ENCODE measurements around the gene SIGLEC12.
A peak's percentile ranks its signal among the peaks of the same experiment; 100 is the strongest.

The SIGLEC12 gene

DNA sequence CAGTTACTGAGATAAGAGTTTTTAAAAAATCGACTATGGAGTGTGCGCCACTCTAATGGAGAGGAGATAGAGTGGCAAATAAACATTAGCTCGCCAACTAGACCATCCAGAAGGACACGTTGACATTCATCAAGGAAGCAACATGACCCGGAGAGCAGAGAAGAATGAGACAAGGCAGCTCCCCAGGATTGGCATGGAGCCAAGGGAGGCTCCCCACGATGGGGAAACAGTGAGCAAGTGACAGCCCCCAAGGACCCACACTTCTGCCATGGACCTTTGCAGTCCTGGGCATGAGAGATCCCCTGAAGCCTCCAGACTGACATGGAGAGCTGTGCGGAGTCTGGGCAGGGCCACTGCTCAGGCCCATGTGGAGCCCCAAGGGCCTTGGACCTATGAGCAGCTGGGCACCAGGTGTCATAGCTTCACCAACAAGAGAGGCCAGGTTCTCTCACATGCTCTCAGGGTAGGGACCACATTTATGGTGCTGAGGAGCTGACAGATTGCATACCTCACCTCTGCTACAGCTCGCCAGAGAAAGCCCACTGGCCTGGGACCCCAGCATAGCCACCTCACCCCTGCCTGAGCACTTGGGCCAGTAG is 23.2 kb upstream of the SIGLEC12 start:
- Histone ChIP-seq H3K27me3 (replicated peaks in 2 of 5; ENCODE audit: control insufficient read depth in 4 of 5, insufficient read depth in 5 of 5, low read length in 4 of 5) (peaks cover 0 to 3% (median 0%) of the 10 kb centered on the region in 5 experiments), H3K36me3 (ENCODE audit: control insufficient read depth in 4 of 4, insufficient read depth in 4 of 4, low read length in 3 of 4) (no peaks in the 10 kb centered on the region), H3K9me3 (ENCODE audit: control extremely low read depth in 1 of 5, control insufficient read depth in 4 of 5, insufficient read depth in 2 of 5, low read depth in 1 of 5, low read length in 4 of 5) (no peaks in the 10 kb centered on the region), H3K4me3 (ENCODE audit: control insufficient read depth in 1 of 7, extremely low read depth in 1 of 7, insufficient read depth in 4 of 7, low read depth in 2 of 7, low read length in 6 of 7) (no peak overlapping the region), H3K4me1 (ENCODE audit: control extremely low read depth in 1 of 4, control insufficient read depth in 4 of 4, insufficient read depth in 4 of 4, low read length in 3 of 4) (peaks cover 0 to 17% (median 13%) of the 10 kb centered on the region in 4 experiments), H3K27ac (ENCODE audit: insufficient read depth in 1 of 2, low read depth in 1 of 2, low read length in 2 of 2, poor library complexity in 1 of 2, severe bottlenecking in 2 of 2) (no peak overlapping the region)
- ChIA-PET POLR2A (no interaction called here), CTCF (interaction anchor here (0.8 to 2.2 kb wide), 3 partner anchors 9 to 51 kb away, joined by 5 to 9 read pairs (median 7); no protein-coding TSS in a partner anchor)
- DNase-seq, result no peak
- 82% methylated on average over 6 of the region's 8 CpGs for WGBS (ENCODE audit: insufficient coverage)

DNA sequence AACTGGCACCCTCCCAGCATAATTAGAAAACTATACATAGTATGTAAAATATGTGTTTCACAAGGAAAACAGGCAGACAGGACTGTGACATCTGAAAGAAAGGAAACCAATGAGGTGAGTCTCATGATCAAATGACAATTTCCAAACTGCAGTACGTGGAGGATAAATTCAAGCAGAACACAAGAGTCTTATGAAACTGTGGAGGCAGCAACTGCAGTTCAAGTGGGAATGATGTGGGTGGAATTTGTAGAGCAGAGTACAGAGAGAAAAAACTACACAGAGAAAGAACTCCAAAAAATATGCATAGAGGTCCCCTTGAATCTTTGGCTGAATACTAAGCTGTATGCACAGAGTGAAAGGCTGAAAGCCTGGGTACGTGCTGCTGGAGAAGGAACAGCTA is 20.2 kb upstream of the SIGLEC12 start:
- CTCF ChIA-PET, result interaction anchor here (1.2 to 1.8 kb wide), 2 partner anchors 10 to 126 kb away, joined by 3 to 5 read pairs; partner anchors contain the start of gene SIGLEC6
- POLR2A ChIA-PET, result no interaction called here
- 88% methylated on average over 1 of the region's 2 CpGs for WGBS (ENCODE audit: insufficient coverage)
- H3K27ac ChIP-seq (ENCODE audit: insufficient read depth in 1 of 2, low read depth in 1 of 2, low read length in 2 of 2, poor library complexity in 1 of 2, severe bottlenecking in 2 of 2), result no peak overlapping the region
- H3K4me3 ChIP-seq (ENCODE audit: control insufficient read depth in 1 of 7, extremely low read depth in 1 of 7, insufficient read depth in 4 of 7, low read depth in 2 of 7, low read length in 6 of 7), result no peak overlapping the region
- no peaks in the 10 kb centered on the region for H3K27me3 ChIP-seq (replicated peaks in 2 of 5; ENCODE audit: control insufficient read depth in 4 of 5, insufficient read depth in 5 of 5, low read length in 4 of 5)
- peaks cover 0 to 8% (median 3%) of the 10 kb centered on the region in 5 experiments for H3K9me3 ChIP-seq (ENCODE audit: control extremely low read depth in 1 of 5, control insufficient read depth in 4 of 5, insufficient read depth in 2 of 5, low read depth in 1 of 5, low read length in 4 of 5)
- H3K4me1 ChIP-seq (ENCODE audit: control extremely low read depth in 1 of 4, control insufficient read depth in 4 of 4, insufficient read depth in 4 of 4, low read length in 3 of 4), result peaks cover 0 to 17% (median 13%) of the 10 kb centered on the region in 4 experiments
- no peak for DNase-seq
- no peaks in the 10 kb centered on the region for H3K36me3 ChIP-seq (ENCODE audit: control insufficient read depth in 4 of 4, insufficient read depth in 4 of 4, low read length in 3 of 4)

DNA sequence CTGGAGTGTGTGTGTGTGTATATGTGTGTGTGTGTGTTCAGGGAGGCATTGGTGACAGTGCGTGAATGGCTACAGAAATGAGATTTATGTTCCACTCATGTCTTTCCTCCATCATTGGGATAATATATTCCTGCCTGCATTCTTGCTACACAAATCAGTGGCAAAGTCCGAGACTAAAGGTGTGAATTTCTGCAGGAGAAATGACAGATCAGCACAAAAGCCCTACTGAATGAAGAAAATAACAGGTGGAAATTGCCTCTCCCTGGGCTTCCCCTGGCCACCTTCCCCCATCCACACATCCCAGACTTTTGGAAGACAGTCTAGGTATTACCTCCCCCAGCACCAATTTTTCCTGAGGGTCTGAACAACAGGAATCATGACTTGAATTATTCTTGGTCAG is 19.8 kb upstream of the SIGLEC12 start:
- no peak for DNase-seq
- Histone ChIP-seq H3K27ac (ENCODE audit: insufficient read depth in 1 of 2, low read depth in 1 of 2, low read length in 2 of 2, poor library complexity in 1 of 2, severe bottlenecking in 2 of 2) (no peak overlapping the region), H3K27me3 (replicated peaks in 2 of 5; ENCODE audit: control insufficient read depth in 4 of 5, insufficient read depth in 5 of 5, low read length in 4 of 5) (no peaks in the 10 kb centered on the region), H3K4me3 (ENCODE audit: control insufficient read depth in 1 of 7, extremely low read depth in 1 of 7, insufficient read depth in 4 of 7, low read depth in 2 of 7, low read length in 6 of 7) (no peak overlapping the region), H3K4me1 (ENCODE audit: control extremely low read depth in 1 of 4, control insufficient read depth in 4 of 4, insufficient read depth in 4 of 4, low read length in 3 of 4) (peaks cover 0 to 17% (median 13%) of the 10 kb centered on the region in 4 experiments), H3K9me3 (ENCODE audit: control extremely low read depth in 1 of 5, control insufficient read depth in 4 of 5, insufficient read depth in 2 of 5, low read depth in 1 of 5, low read length in 4 of 5) (peaks cover 0 to 8% (median 3%) of the 10 kb centered on the region in 5 experiments), H3K36me3 (ENCODE audit: control insufficient read depth in 4 of 4, insufficient read depth in 4 of 4, low read length in 3 of 4) (no peaks in the 10 kb centered on the region)
- ChIA-PET POLR2A (no interaction called here), CTCF (interaction anchor here (1.8 kb wide), 1 partner anchor 10 kb away, joined by 5 read pairs; the partner anchor contains the start of gene SIGLEC6)
- 100% methylated on average over 1 of the region's 2 CpGs for WGBS (ENCODE audit: insufficient coverage)

DNA sequence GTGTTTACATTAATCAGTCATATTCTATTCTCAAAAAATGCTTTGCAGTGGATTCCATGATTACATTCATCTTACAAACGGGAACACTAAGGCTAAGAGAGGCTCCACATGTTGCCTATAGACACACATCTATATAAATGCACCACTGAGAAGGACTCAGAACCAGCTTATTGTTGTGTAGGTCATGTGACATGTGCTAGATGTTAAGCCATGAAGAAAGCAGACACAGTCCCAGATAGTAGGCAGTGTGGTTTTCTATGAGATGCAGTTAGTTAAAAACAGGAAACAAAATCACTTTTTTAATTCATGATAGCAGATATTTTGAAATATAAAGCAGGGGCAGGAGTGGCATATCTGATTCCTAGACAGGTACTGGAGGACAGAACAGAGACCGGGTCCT is 19.1 kb upstream of the SIGLEC12 start:
- H3K4me1 ChIP-seq (ENCODE audit: control extremely low read depth in 1 of 4, control insufficient read depth in 4 of 4, insufficient read depth in 4 of 4, low read length in 3 of 4), result peaks cover 0 to 15% (median 10%) of the 10 kb centered on the region in 4 experiments
- H3K27ac ChIP-seq (ENCODE audit: insufficient read depth in 1 of 2, low read depth in 1 of 2, low read length in 2 of 2, poor library complexity in 1 of 2, severe bottlenecking in 2 of 2), result no peak overlapping the region
- H3K36me3 ChIP-seq (ENCODE audit: control insufficient read depth in 4 of 4, insufficient read depth in 4 of 4, low read length in 3 of 4), result no peaks in the 10 kb centered on the region
- H3K27me3 ChIP-seq (replicated peaks in 2 of 5; ENCODE audit: control insufficient read depth in 4 of 5, insufficient read depth in 5 of 5, low read length in 4 of 5), result no peaks in the 10 kb centered on the region
- H3K9me3 ChIP-seq (ENCODE audit: control extremely low read depth in 1 of 5, control insufficient read depth in 4 of 5, insufficient read depth in 2 of 5, low read depth in 1 of 5, low read length in 4 of 5), result peaks cover 0 to 8% (median 3%) of the 10 kb centered on the region in 5 experiments
- H3K4me3 ChIP-seq (ENCODE audit: control insufficient read depth in 1 of 7, extremely low read depth in 1 of 7, insufficient read depth in 4 of 7, low read depth in 2 of 7, low read length in 6 of 7), result no peak overlapping the region
- POLR2A ChIA-PET, result no interaction called here
- DNase-seq, result peak in 2 of 3 donors; percentile 59 to 61
- 22% methylated on average over 1 of the region's 2 CpGs for WGBS (ENCODE audit: insufficient coverage)
- CTCF ChIA-PET, result no interaction called here

DNA sequence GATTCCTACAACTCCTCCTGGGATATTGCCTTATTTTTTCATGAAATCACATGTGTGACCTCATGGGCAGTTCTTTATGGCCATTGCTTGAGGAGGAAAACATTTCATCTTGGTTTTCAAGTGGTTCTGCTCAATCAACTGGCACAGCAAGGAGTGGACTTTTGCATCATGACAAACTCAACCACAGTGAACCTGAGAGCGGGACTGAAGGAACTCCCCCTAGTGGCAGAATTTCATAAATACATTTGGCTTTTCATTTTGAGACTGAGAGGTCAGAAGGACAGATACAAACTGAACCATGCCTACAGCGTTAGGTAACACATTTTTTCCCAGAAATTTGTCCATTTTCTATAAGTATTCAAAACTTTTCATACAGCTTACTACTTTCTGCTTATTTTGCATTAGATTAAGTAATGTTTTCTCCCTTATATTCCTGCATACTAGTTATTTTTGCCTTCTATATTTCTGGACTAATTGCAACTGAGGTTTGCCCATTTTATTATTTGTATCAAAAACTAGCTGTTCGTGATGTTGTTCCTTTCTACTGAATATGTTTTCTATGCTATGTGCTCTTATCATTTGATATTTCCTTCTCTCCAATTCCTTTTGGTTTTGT is 13.4 kb upstream of the SIGLEC12 start:
- Histone ChIP-seq H3K9me3 (ENCODE audit: control extremely low read depth in 1 of 5, control insufficient read depth in 4 of 5, insufficient read depth in 2 of 5, low read depth in 1 of 5, low read length in 4 of 5) (peaks cover 0 to 8% (median 3%) of the 10 kb centered on the region in 5 experiments), H3K4me1 (ENCODE audit: control extremely low read depth in 1 of 4, control insufficient read depth in 4 of 4, insufficient read depth in 4 of 4, low read length in 3 of 4) (peaks cover 0 to 2% (median 0%) of the 10 kb centered on the region in 4 experiments), H3K27ac (ENCODE audit: insufficient read depth in 1 of 2, low read depth in 1 of 2, low read length in 2 of 2, poor library complexity in 1 of 2, severe bottlenecking in 2 of 2) (no peak overlapping the region), H3K4me3 (ENCODE audit: control insufficient read depth in 1 of 7, extremely low read depth in 1 of 7, insufficient read depth in 4 of 7, low read depth in 2 of 7, low read length in 6 of 7) (no peak overlapping the region), H3K36me3 (ENCODE audit: control insufficient read depth in 4 of 4, insufficient read depth in 4 of 4, low read length in 3 of 4) (no peaks in the 10 kb centered on the region), H3K27me3 (replicated peaks in 2 of 5; ENCODE audit: control insufficient read depth in 4 of 5, insufficient read depth in 5 of 5, low read length in 4 of 5) (peaks cover 0 to 12% (median 3%) of the 10 kb centered on the region in 5 experiments)
- peak; percentile 62 to 79 (median 72) for DNase-seq
- WGBS (ENCODE audit: insufficient coverage), result 0% methylated on average over 1 of the region's 3 CpGs
- POLR2A ChIA-PET, result interaction anchor here (0.9 kb wide), 1 partner anchor 31 kb away, joined by 3 read pairs; no protein-coding TSS in a partner anchor
- CTCF ChIA-PET, result interaction anchor here (0.7 to 6.7 kb wide), 33 partner anchors 9 to 146 kb away, joined by 3 to 45 read pairs (median 4); partner anchors contain the start of gene ZNF175

DNA sequence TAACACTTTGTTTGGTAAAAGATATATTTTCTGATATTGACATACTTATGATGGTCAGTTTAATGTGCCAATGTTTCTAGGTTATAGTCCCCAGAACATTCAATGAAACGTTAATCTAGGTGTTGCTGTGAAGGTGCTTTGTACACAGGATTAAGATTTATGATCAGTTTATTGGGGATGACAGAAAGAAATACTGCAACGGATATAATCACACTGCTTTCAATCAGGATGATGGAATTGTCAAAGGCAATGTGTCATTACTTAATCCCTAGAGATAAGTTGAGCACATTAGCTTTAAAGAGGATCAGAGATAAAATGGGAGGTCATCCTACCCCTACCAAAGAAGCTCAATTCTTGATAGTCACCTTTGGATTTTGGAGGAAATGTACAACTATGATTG is 12.4 kb upstream of the SIGLEC12 start:
- no peak overlapping the region for H3K4me3 ChIP-seq (ENCODE audit: control insufficient read depth in 1 of 7, extremely low read depth in 1 of 7, insufficient read depth in 4 of 7, low read depth in 2 of 7, low read length in 6 of 7)
- no peaks in the 10 kb centered on the region for H3K4me1 ChIP-seq (ENCODE audit: control extremely low read depth in 1 of 4, control insufficient read depth in 4 of 4, insufficient read depth in 4 of 4, low read length in 3 of 4)
- POLR2A ChIA-PET, result interaction anchor here (0.6 kb wide), 2 partner anchors 16 to 22 kb away, joined by 3 read pairs; no protein-coding TSS in a partner anchor
- 60% methylated on average over 2 of the region's 2 CpGs for WGBS (ENCODE audit: insufficient coverage)
- H3K27me3 ChIP-seq (replicated peaks in 2 of 5; ENCODE audit: control insufficient read depth in 4 of 5, insufficient read depth in 5 of 5, low read length in 4 of 5), result peaks cover 0 to 12% (median 3%) of the 10 kb centered on the region in 5 experiments
- no peak overlapping the region for H3K27ac ChIP-seq (ENCODE audit: insufficient read depth in 1 of 2, low read depth in 1 of 2, low read length in 2 of 2, poor library complexity in 1 of 2, severe bottlenecking in 2 of 2)
- no peak for DNase-seq
- CTCF ChIA-PET, result interaction anchor here (0.7 to 6.7 kb wide), 18 partner anchors 8 to 147 kb away, joined by 3 to 45 read pairs (median 4); no protein-coding TSS in a partner anchor
- peaks cover 0 to 8% (median 3%) of the 10 kb centered on the region in 5 experiments for H3K9me3 ChIP-seq (ENCODE audit: control extremely low read depth in 1 of 5, control insufficient read depth in 4 of 5, insufficient read depth in 2 of 5, low read depth in 1 of 5, low read length in 4 of 5)
- H3K36me3 ChIP-seq (ENCODE audit: control insufficient read depth in 4 of 4, insufficient read depth in 4 of 4, low read length in 3 of 4), result no peaks in the 10 kb centered on the region

DNA sequence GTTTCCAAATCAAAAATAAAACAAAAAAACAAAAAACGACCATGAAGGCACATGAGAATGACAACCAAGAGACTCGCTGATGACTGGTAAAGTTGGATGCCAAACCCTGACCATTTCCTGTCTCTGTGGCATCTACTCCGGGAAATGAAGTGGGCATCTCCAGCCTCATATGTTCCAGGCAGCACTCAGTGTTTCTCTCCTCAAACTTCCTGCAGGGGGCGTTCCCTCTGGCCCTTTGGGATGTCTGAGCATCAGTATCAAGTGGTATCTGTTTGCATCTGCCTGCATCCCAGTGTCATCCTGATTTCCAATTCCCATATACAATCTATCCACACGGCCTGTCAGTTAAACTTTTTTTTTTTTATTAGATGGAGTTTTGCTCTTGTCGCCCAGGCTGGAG is 9.8 kb upstream of the SIGLEC12 start:
- peak in 2 of 3 donors; percentile 21 to 41 for DNase-seq
- H3K9me3 ChIP-seq (ENCODE audit: control extremely low read depth in 1 of 5, control insufficient read depth in 4 of 5, insufficient read depth in 2 of 5, low read depth in 1 of 5, low read length in 4 of 5), result peaks cover 0 to 2% (median 0%) of the 10 kb centered on the region in 5 experiments
- H3K4me1 ChIP-seq (ENCODE audit: control extremely low read depth in 1 of 4, control insufficient read depth in 4 of 4, insufficient read depth in 4 of 4, low read length in 3 of 4), result peaks cover 1 to 16% (median 7%) of the 10 kb centered on the region in 4 experiments
- CTCF ChIA-PET, result interaction anchor here (1.1 to 2.6 kb wide), 5 partner anchors 38 to 146 kb away, joined by 3 to 7 read pairs (median 3); no protein-coding TSS in a partner anchor
- H3K27me3 ChIP-seq (replicated peaks in 2 of 5; ENCODE audit: control insufficient read depth in 4 of 5, insufficient read depth in 5 of 5, low read length in 4 of 5), result peaks cover 0 to 12% (median 3%) of the 10 kb centered on the region in 5 experiments
- H3K36me3 ChIP-seq (ENCODE audit: control insufficient read depth in 4 of 4, insufficient read depth in 4 of 4, low read length in 3 of 4), result no peaks in the 10 kb centered on the region
- WGBS (ENCODE audit: insufficient coverage), result 23% methylated on average over 5 of the region's 6 CpGs
- no peak overlapping the region for H3K27ac ChIP-seq (ENCODE audit: insufficient read depth in 1 of 2, low read depth in 1 of 2, low read length in 2 of 2, poor library complexity in 1 of 2, severe bottlenecking in 2 of 2)
- no peak overlapping the region for H3K4me3 ChIP-seq (ENCODE audit: control insufficient read depth in 1 of 7, extremely low read depth in 1 of 7, insufficient read depth in 4 of 7, low read depth in 2 of 7, low read length in 6 of 7)
- POLR2A ChIA-PET, result no interaction called here

Measured in common myeloid progenitor, CD34-positive (primary cell).